HG03139 (cell line): ENCODE results near the gene SULT2B1.
"Not testable (repeated sequence)": the region's sequence is repeated elsewhere in the genome, so short reads cannot be mapped to it uniquely, and the experiment has no call there.

Experiments
- ATAC-seq: cut with Tn5 transposase; IDR thresholded peaks from one replicate; pipeline ENCODE4 v1.9.1; 2021; ENCODE audit not compliant: unreplicated experiment

Gene SULT2B1

DNA sequence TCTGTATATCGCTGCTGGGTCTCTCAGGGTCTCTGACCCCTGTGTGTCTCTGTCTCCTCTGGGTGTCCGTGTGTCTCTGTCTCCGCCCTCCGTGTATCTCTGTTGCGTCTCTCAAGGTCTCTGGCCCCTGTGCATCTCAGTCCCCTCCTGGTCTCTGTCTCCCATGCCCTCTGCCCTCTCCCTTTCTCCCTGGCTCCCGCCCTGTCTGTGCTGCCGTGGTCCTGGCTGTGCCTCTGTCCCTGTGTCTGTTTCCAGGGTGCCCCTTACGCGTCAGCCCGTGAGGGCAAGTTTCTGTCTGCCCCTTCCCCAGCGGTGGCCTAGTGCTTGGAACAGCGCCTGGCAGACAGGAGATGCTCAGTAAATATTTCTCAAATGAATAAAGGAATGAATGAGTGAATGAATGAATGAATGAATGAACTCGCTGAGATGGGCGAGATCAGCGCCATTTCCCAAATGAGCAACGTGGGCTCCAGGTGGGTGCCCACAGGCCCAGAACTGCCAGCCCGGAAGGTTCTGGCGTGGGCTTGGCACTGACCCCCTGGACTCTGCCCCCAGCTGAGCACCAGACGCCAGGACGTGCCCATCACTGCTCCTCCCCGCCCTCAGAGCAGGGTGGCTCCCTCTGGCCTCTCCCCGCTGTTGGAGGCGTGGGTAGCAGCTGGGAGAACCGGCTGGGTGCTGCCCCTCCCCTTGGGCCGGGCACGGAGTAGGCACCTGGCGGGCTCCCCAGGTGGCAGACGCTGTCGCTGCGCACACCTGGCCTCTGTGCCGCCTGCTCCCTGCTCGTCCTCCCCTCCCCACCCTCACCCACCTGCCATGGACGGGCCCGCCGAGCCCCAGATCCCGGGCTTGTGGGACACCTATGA is at the start of gene SULT2B1:
SULT2B1 (plus strand) TSS at position 736 of the 866 bp plus-strand sequence; CDS start at position 817, 81 bp downstream.
- ATAC-seq: no peak

DNA sequence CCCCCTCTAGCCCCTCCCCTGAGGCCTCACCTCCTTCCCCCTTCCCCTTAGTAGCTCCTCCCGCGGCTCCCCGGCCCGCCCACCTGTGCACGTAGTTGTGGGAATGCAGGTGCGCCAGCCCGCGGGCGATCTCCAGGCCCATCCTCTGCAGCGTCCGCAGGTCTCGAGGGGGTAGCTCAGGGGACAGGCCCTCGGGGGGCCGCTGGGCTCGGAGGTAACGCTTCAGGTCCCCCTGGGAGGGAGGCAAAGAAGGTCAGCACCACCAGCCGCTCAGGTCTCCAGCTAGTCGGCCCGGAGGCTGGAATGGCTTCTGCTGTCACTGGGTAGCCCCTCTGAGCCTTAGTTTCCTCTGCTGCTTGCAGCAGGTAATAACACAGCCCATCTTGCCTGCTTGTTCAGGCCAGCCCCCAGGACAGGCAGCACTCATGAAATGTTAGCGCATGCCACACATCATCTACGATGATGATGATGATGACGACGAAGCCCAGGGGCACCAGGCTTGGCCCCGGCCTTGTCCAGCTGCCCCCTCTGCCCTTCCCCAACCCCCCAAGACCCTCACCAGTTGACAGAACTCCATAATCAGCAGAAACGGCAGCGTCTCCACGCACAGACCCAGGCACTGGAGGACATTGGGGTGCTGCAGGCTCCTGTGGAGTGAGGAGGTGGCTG is 49.5 kb upstream of the SULT2B1 start:
- ATAC-seq: no peak

DNA sequence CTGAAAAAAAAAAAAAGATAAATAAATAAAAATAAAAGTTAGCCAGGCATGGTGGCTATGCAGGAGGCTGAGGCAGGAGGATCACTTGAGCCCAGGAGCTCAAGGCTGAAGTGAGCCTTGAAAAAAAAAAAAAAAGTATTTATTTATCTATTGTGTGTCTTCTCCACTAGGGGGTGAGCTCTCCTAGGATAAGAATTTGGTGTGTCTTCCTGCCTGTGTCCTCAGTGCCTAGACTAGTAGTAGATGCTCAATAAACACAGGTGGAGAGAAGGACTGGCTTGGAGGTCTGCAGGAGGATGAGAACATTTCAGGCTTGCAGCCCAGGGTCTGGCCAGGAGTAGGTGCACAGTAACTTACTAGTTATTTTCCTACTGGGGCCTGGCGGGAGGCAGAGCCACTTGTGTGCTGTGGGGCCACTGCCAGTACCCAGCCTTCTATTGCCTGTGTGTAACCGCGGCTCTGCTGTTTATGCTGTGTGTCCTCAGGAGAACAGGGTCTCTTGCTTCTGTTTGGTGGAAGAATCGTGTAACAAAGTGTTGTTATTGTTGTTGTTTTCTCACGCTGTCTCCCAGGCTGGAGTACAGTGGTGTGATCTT is 45.7 kb upstream of the SULT2B1 start:
- no peak for ATAC-seq

DNA sequence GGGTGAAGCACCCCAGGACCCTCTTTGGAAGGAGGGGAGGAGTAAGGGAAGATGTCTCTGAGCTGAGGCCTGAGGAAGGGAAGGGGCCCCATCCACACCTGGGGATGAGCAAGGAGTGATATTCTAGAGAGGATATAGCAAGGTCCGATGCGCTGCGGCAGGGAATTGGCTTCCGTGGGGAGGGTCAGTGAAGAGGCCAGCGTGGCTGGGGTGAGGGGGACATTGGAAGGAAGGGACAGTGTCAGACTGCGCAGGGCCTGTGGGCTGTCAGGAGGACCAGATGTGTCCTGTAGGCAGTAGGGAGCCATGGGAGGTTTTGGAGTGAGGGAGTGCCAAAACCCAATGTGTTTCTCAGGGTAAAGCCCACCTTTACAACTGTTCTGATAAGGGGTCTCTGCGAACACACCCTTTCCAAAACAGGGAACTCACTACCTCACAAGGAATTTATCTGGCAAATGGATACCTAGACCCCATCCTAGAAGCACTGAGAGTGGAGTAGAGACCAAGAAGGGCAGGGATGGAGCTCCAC is 44.0 kb upstream of the SULT2B1 start:
- ATAC-seq: no peak

DNA sequence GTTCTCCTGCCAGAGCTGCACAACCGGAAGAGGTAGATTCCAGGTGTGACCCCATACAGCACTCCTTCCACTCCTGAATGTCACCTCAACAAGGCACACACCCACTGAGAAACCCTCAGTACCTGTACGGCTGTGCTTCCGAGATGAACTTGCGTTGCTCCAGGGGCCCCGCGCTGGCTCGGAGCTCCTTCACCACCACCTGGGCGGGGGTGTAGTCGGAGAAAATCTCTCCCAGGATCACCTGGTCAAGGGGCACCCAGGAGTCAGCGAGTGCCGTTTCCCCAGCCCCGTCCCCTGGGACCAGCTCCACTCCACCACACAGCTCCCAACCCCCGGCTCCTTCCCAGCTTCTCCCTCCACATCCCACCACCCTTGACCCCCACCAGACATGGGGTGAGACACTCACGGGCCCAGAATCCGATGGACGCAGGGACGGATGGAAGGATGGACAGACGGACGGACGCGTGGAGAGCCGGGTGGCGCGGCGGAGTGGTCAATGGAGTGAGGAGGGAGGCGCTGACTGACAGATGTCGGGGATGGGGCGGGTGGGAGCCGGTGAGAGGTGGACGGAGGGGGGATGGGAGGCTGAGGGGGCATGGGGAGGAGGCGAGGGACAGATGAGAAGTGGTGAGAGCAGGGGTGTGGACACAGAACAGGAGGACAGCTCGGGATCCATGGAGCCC is 43.1 kb upstream of the SULT2B1 start:
- ATAC-seq: no peak

DNA sequence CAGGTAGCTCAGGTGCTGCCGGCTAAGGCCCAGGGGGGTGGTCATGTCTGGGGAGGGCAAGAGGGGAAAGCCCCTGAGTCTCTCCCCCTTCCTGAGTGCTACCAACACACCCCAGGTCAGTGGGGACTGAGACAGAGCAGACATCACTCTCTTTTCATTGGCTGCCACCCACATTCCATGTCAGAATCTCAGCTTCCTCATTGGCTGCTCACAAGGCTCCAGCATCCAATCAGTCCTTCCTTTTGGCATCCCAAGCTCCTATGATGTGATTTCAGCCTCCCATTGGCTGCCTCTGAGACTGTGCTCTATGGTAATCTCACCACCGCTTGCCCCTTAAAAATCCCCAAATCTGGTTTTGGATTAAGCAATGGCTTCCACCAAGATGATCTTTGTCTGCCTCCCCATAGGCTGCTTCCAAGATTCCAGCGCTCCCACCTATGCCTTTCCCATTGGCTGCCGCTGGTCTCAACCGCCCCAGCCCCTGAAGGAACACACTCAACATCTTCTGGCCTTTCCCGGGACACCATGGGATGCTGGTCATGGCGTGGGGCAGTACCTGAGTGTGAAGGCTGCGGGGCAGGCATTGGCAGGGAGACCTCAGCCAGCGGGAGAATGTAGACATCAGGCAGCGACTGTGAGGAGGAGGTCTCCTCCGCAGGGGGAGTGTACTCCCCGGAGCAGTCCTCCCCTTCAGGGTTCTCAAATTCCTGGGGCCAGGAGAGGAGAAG is 42.3 kb upstream of the SULT2B1 start:
- no peak for ATAC-seq

DNA sequence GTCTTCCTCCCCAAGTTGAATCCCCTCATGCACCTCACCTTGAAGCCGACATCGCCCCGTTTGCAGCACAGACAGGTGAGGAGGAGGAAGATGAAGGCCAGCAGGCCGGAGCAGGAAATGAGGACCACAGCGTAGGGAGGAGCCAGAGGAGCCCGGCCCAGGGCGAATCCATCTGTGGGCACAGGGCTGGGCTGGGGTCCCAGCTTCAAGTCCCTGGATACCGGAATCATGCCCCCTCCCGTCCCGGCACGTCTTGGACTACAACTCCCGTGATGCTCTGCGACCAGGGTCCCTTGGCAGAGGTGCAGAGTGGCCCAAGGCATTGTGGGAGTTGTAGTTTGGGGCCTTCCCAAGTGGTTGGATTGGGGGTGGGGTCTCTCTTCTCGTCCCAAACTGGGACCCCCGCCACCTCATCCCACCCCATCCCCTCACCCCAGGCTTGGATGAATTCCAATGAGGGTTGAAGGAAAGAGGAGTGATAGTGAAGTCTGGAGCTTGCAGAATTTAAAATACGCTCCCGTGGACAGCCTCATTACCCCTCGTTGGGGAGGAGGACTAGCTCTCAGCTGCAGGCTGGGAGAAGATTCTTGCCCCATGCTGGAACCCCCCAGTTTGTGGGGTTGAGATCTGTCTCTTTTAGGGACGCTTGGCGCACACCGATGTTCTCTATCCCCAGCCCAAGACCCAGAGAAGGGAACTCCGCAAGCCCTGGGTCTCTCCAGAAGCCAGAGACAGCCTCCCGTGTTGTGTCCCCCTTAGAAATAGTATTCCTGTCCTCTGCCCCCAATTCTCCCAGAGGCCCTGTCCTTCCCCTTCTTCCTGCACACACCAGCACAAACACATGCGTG is 41.3 kb upstream of the SULT2B1 start:
- no peak for ATAC-seq

DNA sequence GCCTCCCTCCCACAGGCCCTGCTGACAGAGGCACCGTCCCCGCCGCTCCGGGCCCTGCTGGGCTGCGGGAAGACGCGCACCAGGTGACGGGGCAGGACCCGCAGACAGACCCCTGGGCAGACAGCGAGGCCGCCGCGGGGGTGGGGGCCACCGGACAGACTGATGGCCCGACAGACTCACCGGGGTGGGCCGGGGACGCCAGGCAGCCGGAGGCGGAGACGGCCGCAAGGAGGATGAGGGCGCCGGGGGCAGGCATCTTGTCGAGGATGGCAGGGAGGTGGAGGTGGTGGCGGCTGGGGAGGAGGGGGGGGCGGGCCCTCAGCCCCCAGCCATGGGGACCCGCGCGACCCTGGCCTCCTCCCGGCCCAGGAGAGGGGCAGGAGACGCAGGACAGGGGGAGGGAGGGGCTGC is 40.6 kb upstream of the SULT2B1 start:
- ATAC-seq: no peak

DNA sequence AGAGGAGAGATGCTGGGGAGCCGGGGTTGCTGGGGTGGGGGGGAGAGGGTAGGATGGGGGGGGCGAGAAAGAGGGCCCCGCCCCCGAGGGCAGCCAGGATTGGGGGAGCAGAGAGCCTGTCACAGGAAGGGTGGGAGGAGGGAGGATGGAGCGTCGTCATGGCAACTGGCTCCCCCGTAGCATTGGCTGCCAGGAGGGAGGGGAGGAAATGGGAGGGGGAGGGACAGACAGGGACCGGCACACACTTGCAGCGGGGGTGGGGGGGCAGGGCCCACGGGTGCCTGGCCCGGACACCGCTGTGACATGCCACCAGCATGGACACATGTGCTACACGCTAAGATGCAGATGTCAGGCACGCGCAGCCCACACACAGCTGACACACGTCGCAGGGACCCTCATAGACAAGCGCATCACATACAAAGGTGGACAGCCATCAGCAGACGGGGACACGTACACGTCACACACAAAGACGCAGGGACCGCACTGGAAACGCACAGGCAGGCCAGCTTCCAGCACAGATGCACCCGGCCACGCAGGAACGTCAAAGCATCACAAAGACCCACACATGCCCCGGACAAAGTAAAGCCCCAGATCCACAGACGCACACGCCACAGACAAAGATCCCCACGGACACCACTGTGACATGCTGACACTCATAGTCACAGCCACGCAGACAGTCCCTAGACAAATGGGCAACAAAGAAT is 40.0 kb upstream of the SULT2B1 start, which contains the start of gene LMTK3:
LMTK3 (minus strand) TSS at position 36 of the 704 bp plus-strand sequence. CDS start 259 bp downstream, outside the sequence.
- ATAC-seq: no peak

DNA sequence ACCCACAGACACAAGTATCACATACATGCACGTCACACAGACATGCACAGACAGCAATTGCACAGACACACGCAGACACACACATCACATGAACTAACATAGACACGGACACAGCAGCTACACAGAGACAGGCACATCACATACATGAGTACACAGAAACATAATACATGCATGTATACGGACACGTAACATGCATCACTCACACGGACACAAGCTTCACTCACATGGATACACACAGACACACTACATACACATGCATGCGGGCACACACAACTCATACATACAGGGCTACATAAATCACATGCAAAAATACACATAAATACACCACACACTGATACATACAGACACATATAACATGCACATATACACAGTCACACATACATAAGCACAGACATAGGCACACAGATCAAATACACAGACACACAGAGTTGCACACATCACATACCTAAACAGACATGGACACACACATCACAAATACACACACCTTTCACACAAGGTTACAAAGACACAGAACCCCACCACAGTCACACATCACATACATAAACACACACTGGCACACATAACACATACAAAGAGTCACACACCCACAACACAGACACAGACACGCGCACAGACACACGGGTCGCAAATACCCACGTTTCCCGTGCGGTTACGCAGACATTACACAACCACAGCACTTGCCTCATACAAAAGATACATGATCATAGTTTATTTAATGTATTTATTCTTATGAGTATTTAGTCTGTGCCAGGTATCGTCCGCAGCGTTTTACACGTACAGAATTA is 39.3 kb upstream of the SULT2B1 start:
- no peak for ATAC-seq

DNA sequence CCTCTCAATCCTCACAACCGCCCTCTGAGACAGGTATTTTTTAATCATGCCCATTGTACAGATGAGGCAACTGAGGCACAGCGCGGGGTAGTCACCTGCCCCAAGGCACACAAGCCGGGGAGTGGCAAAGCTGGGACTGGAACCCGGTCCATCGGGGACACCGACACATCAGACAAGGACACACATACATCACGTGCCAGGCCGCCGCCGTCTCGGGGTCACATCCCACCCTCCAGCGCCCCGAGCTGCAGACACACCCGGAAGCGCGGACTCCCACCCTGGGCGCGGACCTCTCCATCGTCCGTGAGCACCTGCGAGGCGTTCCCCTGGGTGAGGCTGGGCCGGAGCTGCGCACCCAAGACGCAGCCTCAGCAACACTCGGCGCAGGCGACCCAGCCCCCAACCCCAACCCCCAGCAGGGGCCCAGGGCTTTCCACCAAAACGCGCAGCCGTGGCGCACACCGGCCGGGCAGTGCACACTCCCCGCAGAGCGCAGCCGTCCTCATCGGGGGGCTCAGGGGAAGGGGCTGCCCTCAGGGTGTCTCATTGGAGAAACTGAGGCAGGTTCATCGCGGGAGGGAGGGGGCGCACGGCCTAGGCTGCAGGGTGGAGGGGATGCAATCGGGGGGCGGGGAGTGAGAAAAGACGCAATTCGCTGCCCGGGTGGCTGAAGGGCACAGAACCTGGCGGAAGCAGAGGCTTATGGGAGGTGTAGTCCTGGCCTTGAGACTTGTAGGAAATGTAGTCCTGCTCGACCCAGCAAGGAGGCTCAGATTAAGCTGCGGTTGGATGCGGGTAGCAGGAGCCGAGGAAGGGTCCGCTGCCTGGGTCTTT is 38.5 kb upstream of the SULT2B1 start:
- no peak for ATAC-seq

DNA sequence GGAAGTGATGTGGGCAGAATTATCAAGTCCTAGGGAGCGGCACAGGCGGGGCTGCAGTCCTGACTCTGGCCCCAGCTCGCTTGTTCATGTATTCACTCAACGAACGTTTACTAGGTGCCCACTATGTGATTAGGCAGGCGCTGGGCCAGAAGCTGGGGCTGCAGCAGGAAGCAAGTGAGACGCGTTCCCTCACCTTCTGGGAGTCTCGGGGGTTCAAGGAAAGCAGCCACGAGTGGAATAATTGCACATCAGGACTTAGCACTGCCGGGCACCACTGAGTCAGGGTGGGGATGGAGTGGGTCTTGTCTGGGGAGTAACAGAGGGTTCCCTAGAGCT is 37.9 kb upstream of the SULT2B1 start:
- no peak for ATAC-seq

DNA sequence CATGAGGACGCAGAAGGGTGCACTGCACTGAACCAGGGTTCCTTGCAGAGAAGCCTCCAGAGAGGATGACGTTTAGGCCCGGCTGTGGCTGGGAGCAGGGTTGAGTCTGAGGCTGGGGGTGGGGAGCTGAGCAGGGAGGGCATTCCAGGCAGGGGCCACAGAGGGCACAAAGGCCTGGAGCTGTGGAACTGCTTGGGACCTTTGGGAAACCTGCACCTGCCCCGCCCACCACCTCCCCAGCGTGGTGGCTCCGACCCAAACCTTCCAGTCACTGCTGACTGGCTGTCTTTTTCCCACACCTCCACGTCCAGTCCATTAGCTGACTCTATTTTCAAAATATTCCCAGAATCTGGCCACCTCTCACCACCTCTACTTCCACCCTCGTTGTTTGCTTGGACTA is 35.4 kb upstream of the SULT2B1 start:
- no peak for ATAC-seq

DNA sequence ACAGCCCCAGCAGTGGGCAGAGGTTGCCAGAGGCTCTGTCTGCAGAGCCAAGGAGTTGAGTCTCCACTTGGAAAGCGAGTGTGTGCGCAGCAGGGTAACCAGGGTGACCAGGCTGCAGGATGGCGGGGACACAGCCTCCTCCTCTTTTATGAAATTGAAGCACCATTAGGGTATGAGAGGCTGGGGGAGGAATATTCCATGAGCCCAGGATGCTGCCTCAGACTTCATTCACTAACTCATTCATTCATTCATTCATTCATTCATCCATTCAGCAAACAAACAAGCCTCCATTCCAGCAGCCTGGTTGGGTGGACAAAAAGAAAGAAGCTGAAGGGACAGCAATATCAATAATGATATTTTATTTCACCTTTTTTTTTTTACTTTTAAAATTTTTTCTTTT is 33.8 kb upstream of the SULT2B1 start:
- ATAC-seq: no peak

DNA sequence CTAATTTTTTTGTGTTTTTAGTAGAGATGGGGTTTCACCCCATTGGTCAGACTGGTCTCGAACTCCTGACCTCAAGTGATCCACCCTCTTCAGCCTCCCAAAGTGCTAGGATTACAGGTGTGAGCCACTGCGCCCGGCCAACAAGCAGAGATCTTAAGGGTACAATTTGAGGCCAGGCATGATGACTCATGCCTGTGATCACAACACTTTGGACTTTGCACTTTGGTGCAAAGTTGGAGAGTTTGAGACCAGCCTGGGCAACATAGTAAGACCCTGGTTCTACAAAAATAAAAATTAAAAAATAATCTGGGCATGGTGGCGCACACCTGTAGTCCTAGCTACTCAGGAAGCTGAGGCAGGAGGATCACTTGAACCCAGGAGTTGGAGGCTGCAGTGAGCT is 32.5 kb upstream of the SULT2B1 start:
- not testable (repeated sequence) for ATAC-seq

DNA sequence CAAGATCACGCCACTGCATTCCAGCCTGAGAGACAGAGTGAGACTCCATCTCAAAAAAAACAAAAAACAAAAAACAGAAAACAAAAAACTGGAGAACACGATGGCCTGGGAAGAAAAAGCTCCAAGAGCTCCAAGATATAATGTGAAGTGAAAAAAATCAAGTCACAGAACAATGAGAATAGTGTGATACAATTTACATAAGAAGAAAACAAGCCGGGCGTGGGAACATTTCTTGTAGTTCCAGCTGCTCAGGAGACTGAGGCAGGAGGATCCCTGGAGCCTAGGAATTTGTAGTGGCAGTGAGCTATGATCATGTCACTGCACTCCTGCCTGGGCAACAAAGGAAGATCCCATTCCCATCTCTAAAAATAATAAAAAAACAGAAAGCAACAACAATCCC is 31.8 kb upstream of the SULT2B1 start:
- no peak for ATAC-seq

DNA sequence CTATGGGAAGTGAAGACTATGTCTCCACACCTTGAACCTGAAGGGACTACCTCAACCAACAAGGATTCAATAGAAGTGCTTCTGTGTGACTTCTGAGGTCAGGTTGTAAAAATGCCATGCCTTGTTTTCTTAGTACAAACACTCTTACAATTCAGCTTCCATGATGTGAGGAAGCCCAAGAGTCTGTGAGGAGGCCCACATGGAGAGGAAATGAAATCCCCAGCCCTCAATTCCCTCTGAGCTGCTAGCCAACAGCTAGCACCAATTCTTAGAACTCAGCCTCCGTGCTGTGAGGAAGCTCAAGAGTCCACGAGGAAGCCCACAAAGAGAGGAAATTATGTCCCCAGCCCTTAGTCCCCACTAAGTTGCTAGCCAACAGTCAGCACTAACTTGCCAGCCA is 27.8 kb upstream of the SULT2B1 start:
- no peak for ATAC-seq
